HG02642 (cell line): ENCODE measurements around the gene CGNL1.

Experiments
- ATAC-seq: cut with Tn5 transposase; IDR thresholded peaks from one replicate; pipeline ENCODE4 v1.9.1; 2021; ENCODE audit warnings: mild to moderate bottlenecking; ENCODE audit not compliant: unreplicated experiment, poor library complexity

The CGNL1 gene

DNA sequence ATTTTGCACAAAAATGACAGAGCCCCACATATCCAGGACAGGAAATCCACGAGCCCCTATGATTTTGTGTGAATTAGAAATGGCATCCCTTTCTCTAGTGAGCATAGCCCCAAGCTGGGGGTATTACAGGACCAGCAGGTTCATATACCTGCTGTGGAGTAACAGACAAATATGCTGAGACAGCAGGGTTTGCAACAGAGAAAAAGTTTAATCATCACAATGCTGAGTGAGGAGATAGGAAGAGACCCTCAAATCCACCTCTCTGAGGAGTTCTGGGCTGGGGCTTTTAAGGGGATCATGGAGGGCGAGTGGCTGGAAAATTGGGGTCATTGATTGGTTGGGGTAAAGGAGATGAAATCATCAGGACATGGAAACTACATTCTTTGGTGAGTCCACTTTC lies 207.0 kb downstream of the CGNL1 start:
- no peak for ATAC-seq

DNA sequence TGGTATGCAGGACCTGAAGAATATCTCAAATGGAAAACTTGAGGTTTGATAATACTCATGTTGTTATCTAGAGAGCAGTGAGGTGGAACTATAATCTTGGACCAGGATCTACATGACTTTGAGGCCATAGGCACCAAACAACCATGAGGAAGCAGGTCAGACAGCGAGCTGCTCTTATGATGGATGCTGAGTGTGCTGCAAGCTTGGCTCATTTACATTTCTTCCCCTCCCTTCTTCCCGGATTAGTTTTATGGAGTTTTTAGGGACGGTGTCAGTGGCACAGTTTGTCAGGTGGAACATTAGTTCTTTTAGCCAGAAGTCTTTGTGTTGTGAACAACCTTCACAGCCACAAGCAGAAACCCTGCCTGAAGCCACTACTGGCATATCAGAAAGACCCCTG lies 207.4 kb downstream of the CGNL1 start:
- ATAC-seq = no peak

DNA sequence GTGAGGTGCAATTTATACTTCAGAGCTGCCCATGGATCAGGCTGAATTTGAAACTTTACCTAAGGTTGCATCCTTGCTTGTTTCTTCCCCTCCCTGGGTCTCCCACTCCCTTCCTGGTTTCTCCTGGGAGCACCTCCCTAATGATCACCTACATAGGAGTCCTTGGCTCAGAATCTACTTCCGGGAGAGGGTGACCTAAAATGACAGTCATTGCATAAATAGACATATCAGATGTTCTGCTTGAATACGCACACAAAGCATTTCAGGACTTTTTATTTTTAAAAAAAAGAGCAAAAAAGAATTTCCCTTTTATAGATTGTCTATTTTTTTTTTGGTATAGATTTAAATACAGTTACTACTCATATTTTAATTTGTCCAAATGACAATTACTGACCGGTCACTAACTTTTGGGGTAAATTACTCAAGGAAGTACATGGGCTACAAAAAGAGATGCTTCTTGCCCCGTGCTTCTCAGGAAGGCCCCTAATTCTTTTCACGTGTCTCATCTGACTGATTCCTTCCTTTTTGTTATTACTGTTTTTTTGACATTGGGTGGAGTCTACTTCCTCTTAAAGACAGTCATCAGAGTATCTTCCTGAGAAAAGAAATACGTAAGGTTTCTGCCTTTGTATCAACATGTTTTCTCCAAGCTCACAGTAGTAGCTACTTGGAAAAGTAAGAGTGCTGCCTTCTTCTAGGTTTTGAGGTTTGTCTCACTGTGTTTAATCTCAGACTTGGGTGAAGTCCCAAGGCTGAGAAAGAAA lies 210.5 kb downstream of the CGNL1 start:
- ATAC-seq = no peak

DNA sequence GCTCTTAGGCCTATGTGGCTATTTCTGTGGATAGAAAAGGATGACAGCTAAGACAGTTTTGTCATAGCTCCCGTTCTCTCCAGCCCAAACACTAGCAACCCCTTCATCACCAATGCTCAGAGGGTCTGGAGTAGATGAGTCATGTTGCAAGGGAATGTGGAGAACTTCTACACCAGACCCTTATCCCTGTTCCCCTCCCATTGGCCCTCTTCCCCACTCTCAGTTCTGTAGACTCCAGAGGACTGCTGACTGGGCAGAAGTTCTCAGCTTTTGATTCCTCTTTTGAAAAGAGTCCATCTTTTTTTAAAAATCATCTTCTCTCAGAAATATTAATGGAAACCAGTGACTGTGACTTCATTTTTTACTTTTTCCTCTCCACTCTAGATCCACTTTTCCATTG lies 213.0 kb downstream of the CGNL1 start:
- ATAC-seq = no peak

DNA sequence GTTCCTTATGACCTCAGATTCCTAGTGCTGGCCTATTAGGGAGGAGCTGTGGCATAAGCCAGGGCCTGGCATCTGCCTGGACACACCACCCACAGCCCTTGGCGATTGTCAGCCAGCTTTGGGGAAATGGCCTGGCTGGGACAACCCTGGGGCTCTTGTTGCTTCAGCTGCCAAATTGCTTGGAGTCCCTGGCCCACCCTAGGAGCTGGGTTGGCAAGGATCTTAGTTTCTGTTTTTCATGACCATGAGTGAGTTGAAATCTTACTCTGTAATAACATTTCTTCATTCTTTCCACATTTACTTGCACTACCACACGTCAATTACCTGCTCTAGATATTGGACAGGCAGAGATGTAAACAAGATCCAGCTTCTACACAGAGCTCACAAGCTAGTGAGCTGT lies 213.4 kb downstream of the CGNL1 start:
- ATAC-seq = no peak

DNA sequence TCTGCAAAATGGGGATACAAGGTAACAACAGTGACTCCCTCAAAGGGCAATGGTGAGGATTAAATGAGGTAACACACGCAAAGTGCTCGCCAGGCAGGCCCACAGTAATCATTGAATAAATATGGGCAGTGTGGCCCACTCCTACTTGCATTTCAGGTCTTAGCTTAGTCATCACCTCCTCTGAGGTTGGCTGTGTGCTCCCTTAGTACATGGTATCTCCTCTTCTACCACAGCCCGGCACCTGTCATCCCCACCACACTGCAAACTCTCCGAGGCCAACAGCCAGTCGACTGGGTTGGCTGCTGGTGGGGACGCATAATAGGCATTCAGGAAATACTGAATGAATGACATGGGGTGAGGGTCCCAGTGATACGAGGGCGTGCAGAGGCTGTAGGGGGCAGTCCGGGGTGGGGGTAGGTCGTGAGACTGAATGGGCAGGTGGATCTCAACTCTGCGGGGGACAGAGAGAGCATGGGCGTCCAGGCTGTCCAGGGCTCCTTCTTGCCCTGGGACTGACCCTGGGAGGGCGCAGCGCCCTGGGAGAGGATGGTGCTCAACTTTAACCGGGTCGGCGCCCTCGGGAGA lies 215.0 kb downstream of the CGNL1 start:
- no peak for ATAC-seq

DNA sequence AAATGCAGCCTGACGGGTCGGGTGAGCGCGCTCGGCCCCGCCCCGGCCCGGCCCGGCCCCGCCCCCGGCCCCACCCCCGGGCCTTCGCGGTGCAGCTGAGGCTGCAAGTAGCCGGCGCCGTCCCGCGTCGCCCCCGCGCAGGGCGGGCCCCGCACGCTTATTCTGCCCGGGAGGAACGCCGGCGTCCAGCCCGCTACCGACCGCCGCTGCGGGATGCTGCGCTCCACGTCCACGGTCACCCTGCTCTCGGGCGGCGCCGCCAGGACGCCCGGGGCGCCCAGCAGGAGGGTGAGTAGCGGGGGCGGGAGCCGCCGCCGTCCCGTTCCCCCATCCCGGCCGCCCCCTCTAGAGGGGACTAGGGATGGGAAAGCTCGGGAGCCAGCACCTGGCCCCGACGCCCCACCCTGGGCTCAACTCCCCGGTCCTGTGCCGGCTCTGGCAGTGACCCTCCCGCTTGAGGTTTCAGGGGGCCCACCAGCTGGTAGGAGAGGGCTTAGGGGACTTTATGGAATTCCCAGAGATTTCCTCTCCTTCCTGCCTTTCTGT lies 215.6 kb downstream of the CGNL1 start, which contains the start of gene MYZAP:
Gene MYZAP (plus strand): TSS at position 83 of the 546 bp plus-strand sequence. CDS start 131 bp downstream, at position 214.
- no peak for ATAC-seq

DNA sequence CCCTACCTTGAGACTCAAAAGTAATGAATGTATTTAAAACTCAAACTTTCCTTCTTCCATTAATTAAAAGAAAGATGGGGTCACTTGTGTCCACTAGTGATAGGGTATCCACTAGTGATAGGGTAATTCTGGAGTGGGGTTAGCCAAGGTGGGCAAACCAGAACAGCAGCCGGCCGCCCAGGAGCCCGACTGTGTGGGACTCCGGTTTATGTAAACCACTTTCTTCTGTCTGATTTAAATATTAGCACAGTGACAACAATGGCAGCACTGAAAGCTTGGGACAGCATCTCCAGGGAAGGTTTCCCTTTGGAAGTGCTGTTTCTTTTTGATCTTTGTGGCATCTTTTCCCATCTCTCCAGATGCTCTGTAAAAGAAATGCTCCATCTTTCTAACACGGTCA lies 216.1 kb downstream of the CGNL1 start:
- ATAC-seq = no peak

DNA sequence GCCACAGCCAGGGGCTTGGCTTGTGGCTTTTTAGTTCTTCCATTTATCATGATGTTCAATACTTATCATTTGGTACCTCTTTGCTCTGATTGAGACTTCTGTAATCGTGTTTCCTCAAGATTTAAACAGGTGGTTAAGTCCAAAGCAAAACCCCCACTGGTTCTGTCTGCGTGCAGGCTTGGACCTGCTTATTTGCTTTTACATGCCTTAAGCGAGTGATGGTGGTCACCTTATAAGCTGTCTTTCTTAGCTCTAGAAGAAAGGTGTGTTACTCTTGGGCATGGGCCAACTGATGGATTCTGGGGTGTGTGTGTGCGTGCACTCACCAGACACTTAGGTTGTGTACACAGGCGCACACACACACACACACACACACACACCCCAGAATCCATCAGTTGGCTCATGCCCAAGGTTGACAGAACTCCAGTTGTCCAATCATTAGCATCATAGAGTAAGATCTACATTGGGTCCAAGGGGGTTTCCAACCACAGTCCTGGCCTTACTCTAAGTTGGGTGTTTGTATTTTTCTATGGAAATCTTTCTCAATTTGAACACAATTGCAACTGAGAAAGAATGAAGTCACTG lies 216.6 kb downstream of the CGNL1 start:
- no peak for ATAC-seq

DNA sequence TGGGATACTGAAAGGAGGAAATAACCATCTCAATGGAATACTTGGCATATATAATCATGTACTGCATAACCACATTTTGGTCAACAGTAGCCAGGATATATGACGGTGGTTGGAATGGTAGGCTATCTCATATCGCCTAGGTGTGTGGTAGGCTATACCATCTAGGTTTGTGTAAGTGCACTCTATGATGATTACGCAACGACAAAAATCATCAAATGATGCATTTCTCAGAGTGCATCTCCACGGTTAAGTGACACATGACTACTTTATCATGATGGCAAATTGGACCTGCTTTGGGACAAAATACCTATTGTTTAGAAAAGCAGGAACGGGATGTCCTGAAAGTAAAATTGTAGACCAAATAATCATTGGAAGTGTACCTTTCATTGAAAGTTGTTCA lies 218.2 kb downstream of the CGNL1 start:
- ATAC-seq = no peak

DNA sequence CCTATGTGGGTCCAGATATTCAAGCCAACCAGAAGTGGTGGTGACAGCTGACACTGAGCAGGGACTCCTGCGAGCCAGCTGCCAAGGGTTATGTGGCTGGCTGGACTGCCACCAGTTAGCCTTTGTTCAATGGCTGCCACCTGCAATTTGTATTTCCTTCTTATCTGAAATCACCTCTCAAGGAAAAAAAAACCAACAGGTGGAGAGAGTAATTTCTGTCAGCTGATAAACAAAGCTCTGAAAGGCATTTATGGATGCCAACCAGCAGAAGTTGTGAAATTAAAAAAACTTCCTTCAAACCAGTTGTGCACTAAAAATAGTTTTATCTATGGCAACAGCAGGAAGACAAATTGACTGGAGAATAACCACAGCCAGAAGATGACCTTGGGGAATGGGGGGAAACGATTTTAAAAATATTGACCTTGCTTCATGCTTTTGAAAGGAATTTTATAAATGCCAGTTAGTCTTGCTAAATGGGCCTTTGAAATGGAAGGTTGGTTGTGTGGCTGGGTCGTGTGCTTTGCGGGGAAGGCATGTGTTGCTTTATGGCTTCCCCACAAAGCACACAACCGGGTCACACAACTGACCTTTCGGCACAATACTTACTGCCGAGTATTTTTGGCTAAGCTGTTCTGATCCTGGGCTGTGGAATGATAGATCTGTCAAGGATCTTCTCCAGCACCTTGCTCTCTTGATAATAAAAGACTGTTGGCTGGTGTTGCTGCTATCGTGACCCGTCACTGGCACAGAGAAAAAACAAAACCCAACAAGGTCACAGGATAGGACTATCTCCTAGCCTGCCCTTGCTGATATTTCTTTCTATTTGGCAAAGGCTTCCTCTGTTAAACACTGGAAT lies 218.9 kb downstream of the CGNL1 start:
- no peak for ATAC-seq

DNA sequence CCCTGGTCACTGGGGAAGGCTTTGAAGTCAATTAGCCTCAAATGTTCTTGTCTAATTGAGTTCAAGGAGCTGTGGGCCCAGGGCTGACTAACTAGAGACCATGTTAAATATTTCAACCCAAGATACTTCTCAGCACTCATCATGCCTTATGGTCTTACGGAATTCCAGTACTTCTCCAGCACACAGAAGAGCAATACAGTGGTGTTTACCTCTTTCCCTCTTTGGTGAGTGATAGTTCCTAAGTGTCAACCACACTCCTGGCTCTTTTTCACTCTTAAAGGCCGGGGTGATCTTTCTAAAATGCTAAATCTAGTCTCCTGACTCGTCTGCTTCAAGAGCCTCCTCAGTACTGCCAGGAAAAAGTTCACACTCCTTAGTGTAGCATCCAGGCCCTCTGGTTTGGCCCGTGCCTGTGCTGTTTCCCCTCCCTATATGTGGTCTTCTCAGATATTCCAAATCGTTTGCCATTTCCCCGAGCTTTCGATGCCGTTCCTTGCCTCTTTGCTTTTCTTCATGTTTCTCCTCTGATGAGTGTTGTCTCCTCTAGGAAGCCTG lies 220.1 kb downstream of the CGNL1 start:
- no peak for ATAC-seq

DNA sequence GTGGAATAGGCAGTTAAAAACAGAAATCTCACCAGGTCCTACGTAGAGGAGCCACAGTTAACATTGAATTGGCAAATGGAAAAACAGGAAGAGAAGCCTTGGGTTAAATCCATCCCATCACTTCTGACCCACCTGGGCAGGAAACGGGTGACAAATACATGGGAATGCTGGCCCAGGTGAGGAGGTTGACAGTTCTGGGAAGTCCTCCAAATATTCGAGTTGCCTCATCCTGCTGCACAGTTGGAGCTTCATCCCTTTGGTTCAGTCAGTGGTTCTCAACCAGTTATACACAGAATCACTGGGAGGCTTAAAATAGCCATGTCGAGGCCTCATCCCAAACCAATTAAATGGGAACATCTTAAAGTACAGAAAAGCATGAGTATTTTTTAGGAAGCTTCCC lies 220.7 kb downstream of the CGNL1 start:
- ATAC-seq = no peak

DNA sequence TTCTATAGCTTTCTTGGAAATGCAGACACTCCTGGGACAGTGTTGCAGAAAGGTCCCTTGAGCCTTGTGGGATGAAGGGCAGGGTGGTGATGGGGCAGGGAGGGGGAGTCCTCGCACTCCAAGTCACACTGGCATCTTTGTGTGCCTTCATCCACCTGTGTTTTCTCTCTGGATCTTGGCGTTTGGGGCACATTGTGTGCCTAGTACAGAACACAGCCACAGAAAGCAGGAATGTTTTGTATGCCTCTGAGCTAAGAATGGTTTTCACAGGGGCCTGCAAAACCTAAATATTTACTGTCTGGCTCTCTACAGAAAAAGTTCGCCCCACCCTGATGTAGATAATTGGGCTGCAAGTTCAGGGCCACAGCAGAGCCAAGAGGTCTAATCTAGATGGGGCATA lies 221.1 kb downstream of the CGNL1 start:
- no peak for ATAC-seq

DNA sequence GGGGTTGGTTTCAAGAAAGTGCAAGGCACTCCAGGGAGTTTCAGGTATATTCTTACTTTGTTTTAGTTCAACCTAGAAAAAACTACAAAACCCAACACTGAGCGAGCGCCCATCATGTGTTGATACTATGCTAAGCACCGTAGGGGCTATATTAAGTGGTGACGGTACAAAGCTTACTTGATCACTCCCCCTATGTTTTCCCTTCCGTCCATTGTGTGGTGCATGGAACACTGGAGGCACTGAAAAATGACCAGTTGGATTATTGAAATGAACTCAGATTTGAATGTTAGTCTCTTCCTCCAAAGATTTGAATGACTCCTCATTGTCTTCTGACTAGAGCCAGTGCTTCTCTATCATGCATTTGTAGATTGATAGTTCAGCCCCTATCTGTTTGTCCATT lies 222.0 kb downstream of the CGNL1 start:
- no peak for ATAC-seq

DNA sequence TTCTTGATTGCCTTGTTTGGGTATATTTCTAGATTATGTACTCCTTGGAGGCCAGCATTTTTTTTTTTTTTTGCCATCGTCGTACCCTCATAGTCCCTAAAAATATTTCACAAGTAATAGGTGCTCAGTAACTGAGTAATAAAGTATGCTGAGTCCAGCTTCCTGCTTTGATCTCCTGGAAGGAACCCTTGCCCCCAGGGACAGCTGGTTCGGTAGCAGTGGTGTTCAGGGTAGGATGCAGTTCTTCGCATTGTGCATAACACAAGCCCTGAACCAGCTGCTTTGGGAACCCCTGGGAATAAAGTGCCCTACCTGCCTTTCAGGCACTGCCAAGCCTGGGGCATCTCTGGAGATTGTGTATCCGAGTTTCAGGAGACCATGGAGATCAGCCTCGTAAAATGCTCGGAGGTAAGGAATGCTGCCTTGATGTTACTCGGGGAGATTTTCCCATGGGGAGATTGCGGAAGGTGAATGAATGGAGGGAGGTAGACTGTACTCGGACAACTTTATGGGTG lies 223.0 kb downstream of the CGNL1 start:
- ATAC-seq = no peak

DNA sequence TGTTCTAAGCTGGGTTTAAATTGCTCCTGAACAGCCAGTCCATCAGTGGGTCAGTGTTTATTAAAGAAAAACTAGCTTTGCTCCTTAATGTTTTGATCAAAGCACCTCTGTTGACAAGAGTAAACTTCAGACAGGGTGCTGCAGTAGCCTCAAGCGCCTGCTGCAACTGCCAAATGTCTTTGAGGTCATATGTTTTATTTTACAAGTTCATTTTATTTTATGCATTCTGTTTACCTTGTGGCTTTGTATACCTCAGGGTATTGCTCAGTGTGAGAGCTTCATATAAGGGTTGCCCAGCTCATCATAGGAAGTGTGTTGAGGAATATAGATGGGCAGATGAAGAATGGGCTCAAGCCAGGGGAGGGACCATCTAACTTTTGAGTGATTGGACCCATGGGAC lies 223.9 kb downstream of the CGNL1 start:
- ATAC-seq = no peak
